K562 (cell line): ENCODE data around the gene KRT4. TPM values are rescaled to one million over a fixed set of nuclear protein-coding genes. Genes with fewer than 3 reads are reported as not detected.

Source experiments
- CBX2 ChIP-seq: fragments of 200-600 bp; sonication (generic); IDR thresholded peaks from one replicate; pipeline ENCODE4 v1.6.1; 2012; ENCODE audit warnings: mild to moderate bottlenecking, low read length, inconsistent platforms; ENCODE audit not compliant: insufficient read depth, poor library complexity, severe bottlenecking
- DMBX1 ChIP-seq: fragments of 250-450 bp; sonication (Bioruptor Pico); IDR thresholded peaks from 2 replicates; pipeline ENCODE4 v1.8.0; 2022; ENCODE audit warnings: inconsistent platforms, mild to moderate bottlenecking, moderate library complexity, borderline replicate concordance
- EP300 ChIP-seq: IDR thresholded peaks from 2 replicates; pipeline ENCODE4 v1.6.1; 2012; ENCODE audit warnings: low read length, improper control_type of control experiment
- ETV6 ChIP-seq, 3 experiments: fragments of 150-350 bp in 1 of 3; sonication (generic) in 1 of 3; formaldehyde crosslinking in 1 of 3; IDR thresholded peaks; 2 replicates each; pipeline versions ENCODE4 v1.6.1 to v1.8.0; 2014 to 2022; ENCODE audit warnings: borderline replicate concordance in 2 of 3, low read depth in 2 of 3, antibody characterized with exemption in 1 of 3, low read length in 1 of 3, mild to moderate bottlenecking in 1 of 3, missing genetic modification reagents in 1 of 3
- FIP1L1 ChIP-seq: fragments of 200-400 bp; formaldehyde crosslinking; IDR thresholded peaks from 2 replicates; pipeline ENCODE4 v1.6.1; 2018; ENCODE audit warnings: mild to moderate bottlenecking, low read depth, low read length; ENCODE audit not compliant: poor library complexity, severe bottlenecking
- FOXO4 ChIP-seq: fragments of 450-650 bp; formaldehyde crosslinking; IDR thresholded peaks from 2 replicates; pipeline ENCODE4 v1.4.0; 2020; ENCODE audit warnings: mild to moderate bottlenecking, moderate library complexity
- HDAC8 ChIP-seq: fragments of 450-650 bp; IDR thresholded peaks from 2 replicates; pipeline ENCODE4 v1.6.1; 2016; ENCODE audit warnings: mild to moderate bottlenecking, missing genetic modification characterization, moderate library complexity, missing compliant biosample characterization
- HNRNPH1 ChIP-seq: fragments of 200-400 bp; formaldehyde crosslinking; optimal IDR thresholded peaks from 2 replicates; pipeline ENCODE3; 2017; ENCODE audit warnings: low read depth, mild to moderate bottlenecking, low read length, moderate library complexity
- KLF1 ChIP-seq: fragments of 450-650 bp; IDR thresholded peaks from 2 replicates; pipeline ENCODE4 v1.6.1; 2016; ENCODE audit warnings: missing genetic modification characterization, missing compliant biosample characterization
- KLF16 ChIP-seq: IDR thresholded peaks from 2 replicates; pipeline ENCODE4 v1.6.1; 2016; ENCODE audit warnings: antibody characterized with exemption
- MBD2 ChIP-seq: sonication (generic); IDR thresholded peaks from 2 replicates; pipeline ENCODE4 v1.6.1; 2016; ENCODE audit warnings: low read depth, borderline replicate concordance
- NBN ChIP-seq: fragments of 450-650 bp; IDR thresholded peaks from 2 replicates; pipeline ENCODE4 v1.6.1; 2016; ENCODE audit warnings: low read depth, mild to moderate bottlenecking
- NCOR1 ChIP-seq: fragments of 450-650 bp; IDR thresholded peaks from 2 replicates; pipeline ENCODE4 v1.6.1; 2016; ENCODE audit warnings: mild to moderate bottlenecking, moderate library complexity
- NFATC3 ChIP-seq: fragments of 450-650 bp; IDR thresholded peaks from 2 replicates; pipeline ENCODE4 v1.6.1; 2017; ENCODE audit warnings: mild to moderate bottlenecking
- PHF8 ChIP-seq: fragments of 200-600 bp; sonication (generic); IDR thresholded peaks from 2 replicates; pipeline ENCODE4 v1.6.1; 2012; ENCODE audit warnings: mixed run types, mild to moderate bottlenecking, inconsistent platforms, low read length, moderate library complexity, borderline replicate concordance
- POLR2A ChIP-seq: fragments of 450-650 bp; conservative IDR thresholded peaks from 2 replicates; pipeline ENCODE4 v1.6.1; 2016
- RBFOX2 ChIP-seq: fragments of 200-400 bp; formaldehyde crosslinking; IDR thresholded peaks from 2 replicates; pipeline ENCODE4 v1.6.1; 2017; ENCODE audit warnings: low read depth, mild to moderate bottlenecking, low read length, moderate library complexity
- RNF219 ChIP-seq: fragments of 250-450 bp; sonication (Bioruptor Pico); IDR thresholded peaks from 2 replicates; pipeline ENCODE4 v1.5.0; 2022; ENCODE audit warnings: mild to moderate bottlenecking
- RUNX1 ChIP-seq: sonication (generic); IDR thresholded peaks from 2 replicates; pipeline ENCODE4 v1.6.1; 2016; ENCODE audit warnings: antibody characterized with exemption, low read depth
- SAFB2 ChIP-seq: fragments of 200-400 bp; formaldehyde crosslinking; IDR thresholded peaks from 2 replicates; pipeline ENCODE4 v1.6.1; 2018; ENCODE audit warnings: borderline replicate concordance, low read length, low read depth, moderate library complexity; ENCODE audit not compliant: severe bottlenecking
- STAT5A ChIP-seq: IDR thresholded peaks from 2 replicates; pipeline ENCODE4 v1.6.1; 2012; ENCODE audit warnings: low read length, inconsistent platforms, borderline replicate concordance
- TCF7 ChIP-seq: sonication (generic); IDR thresholded peaks from 2 replicates; pipeline ENCODE4 v1.6.1; 2016; ENCODE audit warnings: antibody characterized with exemption, borderline replicate concordance
- TRIM24 ChIP-seq, 2 experiments: fragments of 450-650 bp; IDR thresholded peaks; 2 replicates each; pipeline ENCODE4 v1.6.1; 2016
- ZC3H11A ChIP-seq: IDR thresholded peaks from 2 replicates; pipeline ENCODE4 v1.6.1; 2012; ENCODE audit warnings: low read depth, low read length, improper control_type of control experiment
- ZNF134 ChIP-seq: fragments of 250-450 bp; sonication (Bioruptor Pico); conservative IDR thresholded peaks from 2 replicates; pipeline ENCODE4 v1.4.0; 2020
- ZNF217 ChIP-seq: sonication (generic); formaldehyde crosslinking; IDR thresholded peaks from 2 replicates; pipeline ENCODE4 v1.8.0; 2022; ENCODE audit warnings: mild to moderate bottlenecking, missing genetic modification reagents
- ZNF311 ChIP-seq: fragments of 250-450 bp; sonication (Bioruptor Pico); IDR thresholded peaks from 2 replicates; pipeline ENCODE4 v1.4.0; 2020; ENCODE audit warnings: mild to moderate bottlenecking, moderate library complexity
- ZNF324 ChIP-seq: fragments of 250-450 bp; sonication (Bioruptor Pico); IDR thresholded peaks from 2 replicates; pipeline ENCODE4 v1.4.0; 2020; ENCODE audit warnings: mild to moderate bottlenecking
- ZNF76 ChIP-seq: fragments of 250-450 bp; sonication (Bioruptor Pico); IDR thresholded peaks from 2 replicates; pipeline ENCODE4 v1.4.0; 2020; ENCODE audit warnings: mild to moderate bottlenecking, moderate library complexity, borderline replicate concordance
- polyA plus RNA-seq, 8 experiments: library from polyadenylated mRNA; depleted of rRNA in 4 of 8; stranded (reverse) in 5 of 8; unstranded in 3 of 8; fragments of >200 nt; fragmentation: Nextera tagmentation in 2 of 8; fragmentation: Illumina TruSeq in 1 of 8; extraction: Ambion mirVana in 2 of 8; extraction: Trizol in 1 of 8; gene quantifications; 2 replicates each; pipeline versions ENCODE4 v1.2.1 to v1.2.3, GENCODE V29; 2011 to 2014; ENCODE audit warnings: inconsistent platforms in 1 of 8, missing spikeins in 1 of 8
- total RNA-seq, 7 experiments: library from RNA; depleted of rRNA in 6 of 7; stranded (reverse); fragments of >200 nt in 6 of 7; fragmentation: Illumina TruSeq in 2 of 7; extraction: Trizol in 2 of 7; gene quantifications; 2 replicates each; pipeline versions ENCODE4 v1.2.1 to v1.2.3, GENCODE V29; 2011 to 2021; ENCODE audit warnings: low replicate concordance in 1 of 7

The KRT4 gene
- total and polyA plus RNA-seq, 9 of the 15 experiments (the other 6 are each of a cell fraction or from before 2014, with no cell fraction given) = not detected

DNA sequence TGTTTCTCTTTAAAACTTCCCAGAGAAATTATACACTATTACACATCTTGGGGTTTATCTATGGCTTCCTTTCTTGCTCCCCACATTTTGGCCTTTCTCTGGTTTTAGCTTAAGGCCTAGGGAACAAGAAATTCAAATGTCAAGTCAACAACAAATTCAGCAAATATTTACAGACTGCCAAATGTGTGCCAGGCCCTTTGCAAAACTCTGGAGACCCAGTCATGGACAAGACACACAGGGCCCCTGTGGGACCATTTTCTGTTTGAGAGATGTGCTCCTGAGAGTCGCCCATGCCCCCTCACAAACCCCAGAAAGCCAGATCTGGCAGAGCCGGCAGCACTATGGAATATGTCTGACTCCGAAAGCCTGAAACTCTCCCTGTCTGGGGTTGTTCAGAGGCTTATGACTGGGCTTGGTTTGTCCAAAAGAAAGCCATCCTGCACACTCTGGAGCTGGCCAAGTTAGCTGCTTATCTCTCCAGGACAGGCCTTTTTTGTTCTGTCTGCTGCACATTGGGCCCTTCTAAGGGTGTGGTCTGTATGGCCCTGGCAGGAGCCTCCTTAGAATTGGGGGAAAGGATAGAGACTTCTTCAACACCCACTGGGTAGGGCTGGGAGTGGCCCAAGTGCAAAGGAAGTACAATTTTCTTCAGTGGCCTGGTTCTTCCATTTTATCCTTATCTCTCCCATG lies 16.9 kb downstream of the KRT4 start (continued):
- TF ChIP-seq KLF1 (tag) (peak; percentile 71; the same call in 1 of the 2 replicates), RNF219 (no peak), DMBX1 (CRISPR knock-in tag) (no peak), KLF16 (peak; percentile 78), HDAC8 (tag) (no peak), NCOR1 (peak; percentile 88), ZNF217 (CRISPR knock-in tag) (no peak), ZNF134 (CRISPR knock-in tag) (no peak), RUNX1 (no peak), TRIM24 (IDR thresholded peaks at IDR 0.05) (peak; percentile 42 to 63; a peak in 3 of 4 replicates), CBX2 (no peak), STAT5A (peak; percentile 67), PHF8 (no peak), FOXO4 (CRISPR knock-in tag) (no peak), NBN (no peak), MBD2 (peak; percentile 35; the same call in 1 of the 2 replicates), ZC3H11A (no peak), FIP1L1 (no peak), RBFOX2 (no peak), ETV6 (IDR thresholded peaks at IDR 0.05; ENCODE audit: borderline replicate concordance in 1 of 2, low read depth in 2 of 2, low read length in 1 of 2) (no peak), ETV6 (CRISPR knock-in tag; IDR thresholded peaks at IDR 0.05; ENCODE audit: borderline replicate concordance) (no peak), ZNF311 (no peak), NFATC3 (no peak), SAFB2 (no peak), ZNF324 (no peak), EP300 (peak; percentile 78), TCF7 (no peak), HNRNPH1 (no peak), POLR2A (no peak), ZNF76 (CRISPR knock-in tag) (no peak)
